ENCODE results near the gene CRADD. TPM values are rescaled to one million over a fixed set of nuclear protein-coding genes. Genes with fewer than 3 reads are reported as not detected.
A peak's percentile ranks its signal among the peaks of the same experiment; 100 is the strongest.

CRADD gene
- total and polyA plus RNA-seq, 4 donors, result 6.3 to 28.9 (median 16.6) TPM

- Histone ChIP-seq H3K27me3 (ENCODE audit: control insufficient read depth in 3 of 3, insufficient read depth in 3 of 3, low read length in 2 of 3) (no peaks in the 10 kb centered on the region), H3K4me3 (no peak overlapping the region), H3K36me3 (ENCODE audit: control insufficient read depth in 4 of 4, insufficient read depth in 4 of 4, low read length in 4 of 4) (no peaks in the 10 kb centered on the region), H3K9me3 (ENCODE audit: control insufficient read depth in 4 of 4, insufficient read depth in 3 of 4, low read length in 3 of 4) (no peaks in the 10 kb centered on the region), H3K27ac (ENCODE audit: low read depth in 1 of 2, low read length in 1 of 2) (peak overlapping the region; percentile 9 to 80), H3K4me1 (ENCODE audit: control insufficient read depth in 5 of 5, insufficient read depth in 5 of 5, low read length in 5 of 5) (peaks cover 5 to 35% (median 12%) of the 10 kb centered on the region in 5 donors), H3K9ac (ENCODE audit: insufficient read depth in 1 of 2, low read length in 2 of 2) (peak overlapping the region in 1 of 2 donors; percentile 33)
- 47 to 60% methylated on average over 2 of the region's 2 CpGs for WGBS, 2 donors
- TF ChIP-seq CTCF (IDR thresholded peaks at IDR 0.05; ENCODE audit: control extremely low read depth, extremely low read depth), result no peak
- DNase-seq (peak in 1 of 3 donors; percentile 51), ATAC-seq (ENCODE audit: insufficient read depth, low FRiP score) (no peak)
Measured at GRCh38 chr12:93802698-93803423, 125.7 kb downstream of the CRADD start.

- DNase-seq (peak in 2 of 3 donors; percentile 71 to 80), ATAC-seq (ENCODE audit: insufficient read depth, low FRiP score) (no peak)
- no peaks in the 10 kb centered on the region for H3K9me3 ChIP-seq (ENCODE audit: control insufficient read depth in 4 of 4, insufficient read depth in 3 of 4, low read length in 3 of 4)
- peak overlapping the region in 1 of 2 donors; percentile 33 for H3K9ac ChIP-seq (ENCODE audit: insufficient read depth in 1 of 2, low read length in 2 of 2)
- peaks cover 5 to 30% (median 12%) of the 10 kb centered on the region in 5 donors for H3K4me1 ChIP-seq (ENCODE audit: control insufficient read depth in 5 of 5, insufficient read depth in 5 of 5, low read length in 5 of 5)
- H3K27ac ChIP-seq (ENCODE audit: low read depth in 1 of 2, low read length in 1 of 2), result peak overlapping the region; percentile 9 to 80
- 27 to 42% methylated on average over 4 of the region's 4 CpGs for WGBS, 2 donors
- no peaks in the 10 kb centered on the region for H3K36me3 ChIP-seq (ENCODE audit: control insufficient read depth in 4 of 4, insufficient read depth in 4 of 4, low read length in 4 of 4)
- no peaks in the 10 kb centered on the region for H3K27me3 ChIP-seq (ENCODE audit: control insufficient read depth in 3 of 3, insufficient read depth in 3 of 3, low read length in 2 of 3)
- no peak overlapping the region for H3K4me3 ChIP-seq
- no peak for TF ChIP-seq CTCF (IDR thresholded peaks at IDR 0.05; ENCODE audit: control extremely low read depth, extremely low read depth)
Measured at GRCh38 chr12:93803424-93803807, 126.2 kb downstream of the CRADD start.

- TF ChIP-seq CTCF (IDR thresholded peaks at IDR 0.05; ENCODE audit: control extremely low read depth, extremely low read depth), result no peak
Measured at GRCh38 chr12:93804392-93805179, 127.4 kb downstream of the CRADD start.

More at GRCh38 chr12:93804392-93805179, 127.4 kb downstream of the CRADD start:
- Histone ChIP-seq H3K27me3 (ENCODE audit: control insufficient read depth in 3 of 3, insufficient read depth in 3 of 3, low read length in 2 of 3) (no peaks in the 10 kb centered on the region), H3K27ac (ENCODE audit: low read depth in 1 of 2, low read length in 1 of 2) (peak overlapping the region in 1 of 2 donors; percentile 80), H3K9me3 (ENCODE audit: control insufficient read depth in 4 of 4, insufficient read depth in 3 of 4, low read length in 3 of 4) (no peaks in the 10 kb centered on the region), H3K4me1 (ENCODE audit: control insufficient read depth in 5 of 5, insufficient read depth in 5 of 5, low read length in 5 of 5) (peaks cover 5 to 29% (median 12%) of the 10 kb centered on the region in 5 donors), H3K9ac (ENCODE audit: insufficient read depth in 1 of 2, low read length in 2 of 2) (no peak overlapping the region), H3K4me3 (no peak overlapping the region), H3K36me3 (ENCODE audit: control insufficient read depth in 4 of 4, insufficient read depth in 4 of 4, low read length in 4 of 4) (no peaks in the 10 kb centered on the region)
- ATAC-seq (ENCODE audit: insufficient read depth, low FRiP score) (no peak), DNase-seq (no peak)
- WGBS, 2 donors, result 76 to 79% methylated on average over 5 of the region's 5 CpGs

All from lung (tissue), 12 donors.